ENCODE data around the gene RBM46. TPM values are rescaled to one million over a fixed set of nuclear protein-coding genes. Genes with fewer than 3 reads are reported as not detected.

Gene RBM46
- total and polyA plus RNA-seq, 12 donors, result 0.05 to 0.08 TPM; not detected in 10

GRCh38 chr4:154838155-154838554 is 57.1 kb downstream of the RBM46 start:
- no peak for DNase-seq
- intact Hi-C loops (cut with DNase I), result no loop called here
- Histone ChIP-seq H3K9me3 (replicated peaks in 1 of 3) (no peaks in the 10 kb centered on the region), H3K27ac (no peak overlapping the region), H3K27me3 (no peaks in the 10 kb centered on the region), H3K36me3 (replicated peaks in 1 of 2) (no peaks in the 10 kb centered on the region), H3K4me1 (replicated peaks in 1 of 2) (no peaks in the 10 kb centered on the region), H3K4me3 (no peak overlapping the region)
- TF ChIP-seq POLR2A (IDR thresholded peaks at IDR 0.05) (no peak), CTCF (IDR thresholded peaks at IDR 0.05) (no peak)
- WGBS, 4 donors, result 70 to 93% (median 89%) methylated on average over 3 of the region's 3 CpGs

GRCh38 chr4:154838694-154839093 is 57.6 kb downstream of the RBM46 start:
- H3K4me3 ChIP-seq, result no peak overlapping the region
- H3K36me3 ChIP-seq (replicated peaks in 1 of 2), result no peaks in the 10 kb centered on the region
- H3K27me3 ChIP-seq, result no peaks in the 10 kb centered on the region
- DNase-seq, result no peak
- intact Hi-C loops (cut with DNase I), result no loop called here
- no peaks in the 10 kb centered on the region for H3K4me1 ChIP-seq (replicated peaks in 1 of 2)
- WGBS, 4 donors, result 64 to 77% (median 71%) methylated on average over 8 of the region's 8 CpGs
- no peak for TF ChIP-seq CTCF (IDR thresholded peaks at IDR 0.05)
- TF ChIP-seq POLR2A (IDR thresholded peaks at IDR 0.05), result no peak
- H3K9me3 ChIP-seq (replicated peaks in 1 of 3), result no peaks in the 10 kb centered on the region
- no peak overlapping the region for H3K27ac ChIP-seq

GRCh38 chr4:154854362-154854761 is 73.3 kb downstream of the RBM46 start:
- intact Hi-C loops (cut with DNase I), result no loop called here
- H3K27me3 ChIP-seq, result no peaks in the 10 kb centered on the region
- H3K27ac ChIP-seq, result no peak overlapping the region
- no peaks in the 10 kb centered on the region for H3K36me3 ChIP-seq (replicated peaks in 1 of 2)
- no peaks in the 10 kb centered on the region for H3K4me1 ChIP-seq (replicated peaks in 1 of 2)
- WGBS, 4 donors, result 37 to 52% (median 49%) methylated on average over 2 of the region's 2 CpGs
- H3K4me3 ChIP-seq, result no peak overlapping the region
- DNase-seq, result no peak
- H3K9me3 ChIP-seq (replicated peaks in 1 of 3), result no peaks in the 10 kb centered on the region
- TF ChIP-seq CTCF (IDR thresholded peaks at IDR 0.05), result no peak
- no peak for TF ChIP-seq POLR2A (IDR thresholded peaks at IDR 0.05)

- WGBS, 4 donors, result 77 to 86% (median 79%) methylated on average over 1 of the region's 1 CpG
- H3K27ac ChIP-seq, result no peak overlapping the region
- H3K4me3 ChIP-seq, result no peak overlapping the region
- H3K4me1 ChIP-seq (replicated peaks in 1 of 2), result no peaks in the 10 kb centered on the region
- no peak for DNase-seq
- H3K9me3 ChIP-seq (replicated peaks in 1 of 3), result no peaks in the 10 kb centered on the region
- no peak for TF ChIP-seq POLR2A (IDR thresholded peaks at IDR 0.05)
- no peak for TF ChIP-seq CTCF (IDR thresholded peaks at IDR 0.05)
- H3K36me3 ChIP-seq (replicated peaks in 1 of 2), result no peaks in the 10 kb centered on the region
- intact Hi-C loops (cut with DNase I), result no loop called here
- no peaks in the 10 kb centered on the region for H3K27me3 ChIP-seq
Observed at GRCh38 chr4:154858166-154858565, 77.1 kb downstream of the RBM46 start.

Data from adrenal gland (tissue), 12 donors.